Measurements from ENCODE around the gene CAMTA1. TPM values are rescaled to one million over a fixed set of nuclear protein-coding genes. Genes with fewer than 3 reads are reported as not detected.

Gene CAMTA1
- total and polyA plus RNA-seq, 9 of the 15 experiments (the other 6 are each of a cell fraction or from before 2014, with no cell fraction given), result 43.9 to 161 (median 65.9) TPM

- peak in 1 of 3 experiments; percentile 3; a peak in 1 of 6 replicates for TF ChIP-seq CTCF (IDR thresholded peaks at IDR 0.05 in 2 of 3, conservative IDR thresholded peaks at IDR 0.05 in 1 of 3; ENCODE audit: insufficient read depth in 2 of 3, low read depth in 1 of 3, low read length in 3 of 3)
- no peak for TF ChIP-seq BMI1 (IDR thresholded peaks at IDR 0.05; ENCODE audit: low read length)
- TF ChIP-seq LCOR (CRISPR knock-in tag; IDR thresholded peaks at IDR 0.05), result no peak
- TF ChIP-seq TEAD4 (IDR thresholded peaks at IDR 0.05; ENCODE audit: low read length), result no peak
- TF ChIP-seq TEAD4 (CRISPR knock-in tag; IDR thresholded peaks at IDR 0.05; ENCODE audit: borderline replicate concordance), result no peak
- TF ChIP-seq HIVEP1 (CRISPR knock-in tag; IDR thresholded peaks at IDR 0.05), result no peak
- peak in 1 of 3 experiments; percentile 34 for TF ChIP-seq YY1 (IDR thresholded peaks at IDR 0.05; ENCODE audit: borderline replicate concordance in 1 of 3, control insufficient read depth in 1 of 3, extremely low read depth in 1 of 3, insufficient read depth in 3 of 3, insufficient read length in 1 of 3, insufficient replicate concordance in 2 of 3, low read depth in 1 of 3, low read length in 2 of 3)
Observed at GRCh38 chr1:7768583-7768982, 983.3 kb downstream of the CAMTA1 start (continued).
